HG03060 (cell line): ENCODE data around the gene IQCN.
"Not testable (repeated sequence)": the region's sequence is repeated elsewhere in the genome, so short reads cannot be mapped to it uniquely, and the experiment has no call there.

Experiments used
- ATAC-seq: cut with Tn5 transposase; IDR thresholded peaks from one replicate; pipeline ENCODE4 v1.9.1; 2021; ENCODE audit warnings: low read depth, moderate number of reproducible peaks; ENCODE audit not compliant: unreplicated experiment

The IQCN gene

GRCh38 chr19:18218600-18218999 lies 55.7 kb downstream of the IQCN start:
- no peak for ATAC-seq

GRCh38 chr19:18218159-18218558 lies 56.1 kb downstream of the IQCN start:
- no peak for ATAC-seq

- ATAC-seq: no peak
Measured at GRCh38 chr19:18216789-18217188, 57.5 kb downstream of the IQCN start.

- no peak for ATAC-seq
Measured at GRCh38 chr19:18214779-18215433, 59.3 kb downstream of the IQCN start.

- ATAC-seq: no peak
Measured at GRCh38 chr19:18211683-18212082, 62.6 kb downstream of the IQCN start.

- not testable (repeated sequence) for ATAC-seq
Measured at GRCh38 chr19:18209912-18210311, 64.3 kb downstream of the IQCN start.

- ATAC-seq: no peak
Measured at GRCh38 chr19:18208098-18208951, 65.9 kb downstream of the IQCN start.
